Duodenal mucosa (tissue), 2 donors: ENCODE measurements around the gene TAP2.

ENCODE experiments used
- H3K27ac ChIP-seq: one replicate; pipeline ENCODE4 v1.7.0; 2013; ENCODE audit warnings: low read depth, low read length
- H3K27me3 ChIP-seq, 2 donors: one replicate each; pipeline ENCODE4 v1.7.0; 2013; ENCODE audit warnings: low read length in 2 of 2, control low read depth in 1 of 2; ENCODE audit not compliant: insufficient read depth in 2 of 2, control insufficient read depth in 1 of 2
- H3K36me3 ChIP-seq, 2 donors: one replicate each; pipeline ENCODE4 v1.7.0; 2013; ENCODE audit warnings: low read length in 2 of 2, control low read depth in 1 of 2; ENCODE audit not compliant: insufficient read depth in 2 of 2, control insufficient read depth in 1 of 2
- H3K4me1 ChIP-seq, 2 donors: one replicate each; pipeline ENCODE4 v1.7.0; 2013; ENCODE audit warnings: low read length in 2 of 2, control low read depth in 1 of 2; ENCODE audit not compliant: insufficient read depth in 2 of 2, control insufficient read depth in 1 of 2
- H3K4me3 ChIP-seq, 2 donors: one replicate each; pipeline ENCODE4 v1.7.0; 2013; ENCODE audit warnings: low read length in 2 of 2, low read depth in 1 of 2
- H3K9ac ChIP-seq, 2 donors: one replicate each; pipeline ENCODE4 v1.7.0; 2013; ENCODE audit warnings: low read length in 2 of 2, low read depth in 1 of 2
- H3K9me3 ChIP-seq, 2 donors: one replicate each; pipeline ENCODE4 v1.7.0; 2013; ENCODE audit warnings: low read length in 2 of 2, control low read depth in 1 of 2; ENCODE audit not compliant: control insufficient read depth in 1 of 2

TAP2 gene

GRCh38 chr6:32835167-32835893 is 3.2 kb downstream of the TAP2 start:
- Histone ChIP-seq H3K36me3 (peaks cover 37 to 55% of the 10 kb centered on the region in 2 donors), H3K9me3 (no peaks in the 10 kb centered on the region), H3K4me3 (no peak overlapping the region), H3K4me1 (peaks cover 16 to 18% of the 10 kb centered on the region in 2 donors), H3K9ac (no peak overlapping the region), H3K27ac (no peak overlapping the region), H3K27me3 (no peaks in the 10 kb centered on the region)

GRCh38 chr6:32833664-32834063 is 4.9 kb downstream of the TAP2 start:
- Histone ChIP-seq H3K36me3 (peaks cover 46 to 71% of the 10 kb centered on the region in 2 donors), H3K27ac (no peak overlapping the region), H3K9ac (no peak overlapping the region)

GRCh38 chr6:32832535-32832934 is 6.0 kb downstream of the TAP2 start:
- Histone ChIP-seq H3K36me3 (peaks cover 52 to 76% of the 10 kb centered on the region in 2 donors), H3K9me3 (no peaks in the 10 kb centered on the region), H3K4me1 (peaks cover 11 to 15% of the 10 kb centered on the region in 2 donors), H3K27ac (no peak overlapping the region), H3K4me3 (no peak overlapping the region), H3K27me3 (no peaks in the 10 kb centered on the region), H3K9ac (no peak overlapping the region)

More at GRCh38 chr6:32833664-32834063, 4.9 kb downstream of the TAP2 start:
- Histone ChIP-seq H3K27me3 (no peaks in the 10 kb centered on the region), H3K4me3 (no peak overlapping the region), H3K9me3 (no peaks in the 10 kb centered on the region), H3K4me1 (peaks cover 16 to 18% of the 10 kb centered on the region in 2 donors)

GRCh38 chr6:32830936-32831335 is 7.6 kb downstream of the TAP2 start:
- no peaks in the 10 kb centered on the region for H3K4me1 ChIP-seq
- no peaks in the 10 kb centered on the region for H3K9me3 ChIP-seq
- no peaks in the 10 kb centered on the region for H3K27me3 ChIP-seq
- H3K4me3 ChIP-seq, result no peak overlapping the region
- no peak overlapping the region for H3K27ac ChIP-seq
- peaks cover 55 to 75% of the 10 kb centered on the region in 2 donors for H3K36me3 ChIP-seq
- no peak overlapping the region for H3K9ac ChIP-seq

GRCh38 chr6:32830017-32830416 is 8.5 kb downstream of the TAP2 start:
- Histone ChIP-seq H3K4me1 (no peaks in the 10 kb centered on the region), H3K9ac (no peak overlapping the region), H3K27ac (no peak overlapping the region), H3K9me3 (no peaks in the 10 kb centered on the region), H3K4me3 (no peak overlapping the region), H3K27me3 (no peaks in the 10 kb centered on the region), H3K36me3 (peaks cover 48 to 66% of the 10 kb centered on the region in 2 donors)

GRCh38 chr6:32829495-32829894 is 9.0 kb downstream of the TAP2 start:
- H3K4me1 ChIP-seq, result no peaks in the 10 kb centered on the region
- no peak overlapping the region for H3K9ac ChIP-seq
- no peaks in the 10 kb centered on the region for H3K9me3 ChIP-seq
- no peak overlapping the region for H3K4me3 ChIP-seq
- peaks cover 45 to 60% of the 10 kb centered on the region in 2 donors for H3K36me3 ChIP-seq
- no peaks in the 10 kb centered on the region for H3K27me3 ChIP-seq
- no peak overlapping the region for H3K27ac ChIP-seq

- no peak overlapping the region for H3K4me3 ChIP-seq
- H3K27ac ChIP-seq, result no peak overlapping the region
- no peaks in the 10 kb centered on the region for H3K4me1 ChIP-seq
- no peaks in the 10 kb centered on the region for H3K9me3 ChIP-seq
- H3K36me3 ChIP-seq, result peaks cover 34 to 40% of the 10 kb centered on the region in 2 donors
- no peaks in the 10 kb centered on the region for H3K27me3 ChIP-seq
- no peak overlapping the region for H3K9ac ChIP-seq
Measured at GRCh38 chr6:32827025-32827424, 11.5 kb downstream of the TAP2 start.

- no peak overlapping the region for H3K4me3 ChIP-seq
- no peaks in the 10 kb centered on the region for H3K27me3 ChIP-seq
- peaks cover 26 to 29% of the 10 kb centered on the region in 2 donors for H3K36me3 ChIP-seq
- no peaks in the 10 kb centered on the region for H3K9me3 ChIP-seq
- no peaks in the 10 kb centered on the region for H3K4me1 ChIP-seq
- no peak overlapping the region for H3K9ac ChIP-seq
- no peak overlapping the region for H3K27ac ChIP-seq
Measured at GRCh38 chr6:32825966-32826365, 12.6 kb downstream of the TAP2 start.

- H3K9ac ChIP-seq, result no peak overlapping the region
- no peaks in the 10 kb centered on the region for H3K9me3 ChIP-seq
- peaks cover 0 to 3% of the 10 kb centered on the region in 2 donors for H3K4me1 ChIP-seq
- H3K4me3 ChIP-seq, result no peak overlapping the region
- no peaks in the 10 kb centered on the region for H3K36me3 ChIP-seq
- no peaks in the 10 kb centered on the region for H3K27me3 ChIP-seq
- H3K27ac ChIP-seq, result no peak overlapping the region
Measured at GRCh38 chr6:32819729-32820128, 18.8 kb downstream of the TAP2 start.

GRCh38 chr6:32818867-32819266 is 19.7 kb downstream of the TAP2 start:
- no peak overlapping the region for H3K4me3 ChIP-seq
- H3K36me3 ChIP-seq, result no peaks in the 10 kb centered on the region
- H3K27ac ChIP-seq, result no peak overlapping the region
- no peaks in the 10 kb centered on the region for H3K9me3 ChIP-seq
- no peak overlapping the region for H3K9ac ChIP-seq
- H3K4me1 ChIP-seq, result peaks cover 0 to 3% of the 10 kb centered on the region in 2 donors
- no peaks in the 10 kb centered on the region for H3K27me3 ChIP-seq
